ENCODE data around the gene BSN.
A peak's percentile ranks its signal among the peaks of the same experiment; 100 is the strongest.

Gene BSN

GRCh38 chr3:49701388-49702077, 147.3 kb downstream of the BSN start:
- DNase-seq: peak in 1 of 2 experiments; percentile 16

DNA sequence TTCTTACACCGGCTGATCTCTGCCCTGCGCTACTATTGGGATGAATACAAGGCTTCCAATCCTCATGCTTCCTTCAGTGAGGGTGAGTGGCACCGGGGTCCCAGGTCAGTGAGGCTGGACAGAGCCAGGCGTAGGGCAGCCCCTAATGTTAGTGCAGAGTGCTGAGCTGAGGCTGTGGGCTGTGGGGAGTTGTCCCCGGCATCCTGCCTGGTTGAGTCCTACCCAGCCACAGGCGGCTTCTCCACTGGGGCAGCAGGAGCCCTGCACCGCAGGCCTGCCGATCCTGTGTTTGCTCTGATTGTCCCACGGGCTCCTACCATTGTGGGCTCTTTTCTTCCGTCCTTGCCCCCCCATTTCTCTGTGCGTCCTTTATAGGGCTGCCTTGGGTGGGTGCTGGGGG, 148.4 kb downstream of the BSN start:
- DNase-seq: no peak

DNA sequence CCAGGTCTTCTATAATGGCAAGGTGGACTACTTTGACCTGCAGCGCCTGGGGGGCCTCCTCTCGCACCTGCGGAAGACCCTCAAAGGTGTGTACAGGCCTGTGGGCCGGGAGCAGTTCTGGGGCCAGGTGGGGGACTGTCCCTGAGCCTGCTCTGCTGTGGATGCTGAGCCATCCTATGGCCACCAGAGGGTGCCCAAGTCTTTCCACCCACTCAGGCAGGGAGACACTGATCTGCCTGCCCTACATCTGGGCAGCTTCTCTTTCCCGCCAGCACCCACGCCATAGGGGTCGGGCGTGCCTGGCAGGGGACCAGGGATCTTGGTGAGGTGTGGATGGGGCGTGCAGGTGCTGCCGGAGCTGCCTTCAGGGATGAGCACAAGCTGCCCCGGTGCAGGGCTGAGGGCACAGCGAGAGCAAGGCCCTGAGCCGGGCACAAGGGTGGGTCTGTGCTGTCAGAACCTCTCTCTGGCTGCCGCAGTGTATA, 149.2 kb downstream of the BSN start:
- peak; percentile 44 to 52 for DNase-seq

- no peak for DNase-seq
Observed at GRCh38 chr3:49703956-49704355, 149.7 kb downstream of the BSN start.

- no peak for DNase-seq
Observed at GRCh38 chr3:49704629-49705028, 150.4 kb downstream of the BSN start.

DNA sequence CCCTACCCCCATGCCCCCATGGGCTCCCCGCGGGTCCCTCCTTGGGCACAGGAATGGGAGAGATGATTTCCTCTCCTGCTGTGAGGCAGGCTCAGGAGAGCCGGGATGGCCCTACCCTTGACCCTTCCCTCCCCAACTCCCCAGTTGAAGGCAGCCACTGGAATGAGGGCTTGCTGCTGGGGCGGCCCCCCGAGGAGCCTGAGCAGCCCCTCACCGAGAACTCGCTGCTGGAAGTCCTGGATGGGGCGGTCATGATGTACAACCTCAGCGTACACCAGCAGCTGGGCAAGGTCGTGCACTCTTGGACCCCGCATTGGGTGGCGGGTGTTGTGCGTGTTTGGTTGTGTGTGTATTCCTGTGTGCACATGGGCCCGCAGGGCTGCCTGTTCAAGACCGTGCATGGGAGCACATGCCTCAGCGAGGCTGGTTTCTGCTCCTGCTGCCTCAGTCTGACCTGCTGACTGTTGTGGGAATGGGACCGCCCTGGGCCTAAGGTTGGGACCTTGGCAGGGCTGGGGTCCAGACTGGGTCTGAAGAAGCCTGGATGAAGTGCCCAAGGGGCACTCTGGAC, 151.2 kb downstream of the BSN start:
- no peak for DNase-seq

DNA sequence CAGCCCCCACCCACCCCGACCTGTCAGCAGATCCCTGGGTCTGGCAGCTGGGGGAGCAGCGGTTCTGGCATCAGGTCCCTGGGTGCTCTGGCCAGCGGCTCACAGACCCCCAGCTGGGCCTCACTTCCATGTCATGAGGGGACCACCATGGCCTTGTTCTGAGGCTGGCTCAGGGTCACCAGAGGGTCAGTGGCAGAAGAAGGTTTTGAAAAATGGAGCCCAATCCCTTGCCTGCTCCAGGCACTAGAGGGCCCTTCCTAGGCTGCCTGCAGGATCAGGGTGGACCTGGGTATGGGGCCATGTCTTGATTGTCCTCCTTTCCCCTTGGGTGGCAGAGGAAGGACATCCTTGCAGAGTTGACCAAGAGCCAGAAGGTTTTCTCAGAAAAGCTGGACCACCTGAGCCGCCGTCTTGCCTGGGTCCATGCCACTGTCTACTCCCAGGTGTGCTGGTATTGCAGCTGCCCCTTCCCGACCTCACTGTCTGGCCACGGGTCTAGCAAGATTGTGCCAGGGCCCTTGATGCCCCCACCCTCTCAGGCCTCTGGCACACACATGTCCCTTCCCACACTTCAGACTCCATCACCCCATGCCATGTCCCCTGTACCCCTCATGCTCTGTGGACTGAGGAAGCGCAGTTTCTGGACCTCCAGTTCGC, 152.3 kb downstream of the BSN start:
- DNase-seq: no peak

GRCh38 chr3:49707113-49707480, 152.8 kb downstream of the BSN start:
- DNase-seq: no peak

GRCh38 chr3:49709852-49710251, 155.6 kb downstream of the BSN start:
- DNase-seq: no peak

DNA sequence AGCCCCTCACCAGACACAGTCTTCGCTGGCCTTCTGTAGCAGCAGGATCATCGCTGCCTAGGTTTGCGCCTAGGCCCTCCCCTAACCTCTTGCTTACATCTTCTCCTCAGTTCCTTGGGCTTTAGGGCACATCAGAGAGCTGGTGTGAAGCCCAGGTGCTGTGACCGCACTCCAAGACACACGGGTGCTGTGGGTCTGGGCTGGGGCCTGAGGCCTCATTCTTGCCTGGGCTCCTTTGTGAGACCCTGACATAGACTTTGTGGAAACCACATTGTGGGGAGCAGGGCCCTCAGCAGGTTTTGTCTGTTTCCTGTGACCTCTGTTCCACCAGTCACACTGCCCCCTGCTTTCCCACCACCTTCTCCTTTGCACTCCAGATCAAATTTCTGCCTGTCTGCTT, 157.2 kb downstream of the BSN start:
- DNase-seq: no peak

- no peak for DNase-seq
Observed at GRCh38 chr3:49712166-49712565, 157.9 kb downstream of the BSN start.

- no peak for DNase-seq
Observed at GRCh38 chr3:49712631-49713317, 158.5 kb downstream of the BSN start.

- DNase-seq: no peak
Observed at GRCh38 chr3:49713336-49714105, 159.2 kb downstream of the BSN start.

- no peak for DNase-seq
Observed at GRCh38 chr3:49714728-49715550, 160.7 kb downstream of the BSN start.

DNA sequence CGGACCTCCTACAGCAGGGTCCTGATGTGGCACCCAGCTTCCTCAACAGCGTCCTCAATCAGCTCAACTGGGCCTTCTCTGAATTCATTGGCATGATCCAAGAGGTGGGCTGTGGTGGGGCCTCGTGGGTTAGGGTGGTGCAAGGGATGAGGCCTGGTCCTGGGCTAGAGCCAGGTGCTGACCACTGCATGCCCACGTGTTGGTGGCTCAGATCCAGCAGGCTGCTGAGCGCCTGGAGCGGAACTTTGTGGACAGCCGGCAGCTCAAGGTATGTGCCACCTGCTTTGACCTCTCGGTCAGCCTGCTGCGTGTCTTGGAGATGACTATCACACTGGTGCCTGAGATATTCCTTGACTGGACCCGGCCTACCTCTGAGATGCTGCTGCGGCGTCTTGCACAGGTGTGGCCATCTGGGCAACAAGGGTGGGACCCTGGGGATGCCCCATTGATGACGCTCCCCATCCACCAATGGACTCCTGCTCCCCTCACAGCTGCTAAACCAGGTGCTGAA, 161.4 kb downstream of the BSN start:
- no peak for DNase-seq

DNA sequence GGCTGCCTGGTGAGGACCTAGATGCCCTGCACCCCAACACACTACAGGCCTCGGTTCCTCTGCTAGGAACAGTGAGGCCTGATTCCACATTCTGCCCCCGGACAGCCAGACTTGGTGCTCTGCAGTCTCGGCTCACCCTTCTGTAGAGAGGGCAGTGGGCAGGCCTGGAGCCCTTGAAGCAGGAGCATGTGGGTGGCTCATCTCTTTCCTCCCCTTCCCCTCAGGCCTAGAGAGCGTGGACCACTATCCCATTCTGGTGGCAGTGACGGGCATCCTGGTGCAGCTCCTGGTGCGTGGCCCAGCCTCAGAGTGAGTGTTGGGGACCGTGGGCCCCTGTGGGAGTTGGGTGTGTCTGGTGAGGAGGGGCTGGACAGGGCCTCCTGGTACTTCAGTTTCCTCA, 161.9 kb downstream of the BSN start:
- no peak for DNase-seq

GRCh38 chr3:49716691-49717210, 162.5 kb downstream of the BSN start:
- DNase-seq: no peak

- no peak for DNase-seq
Observed at GRCh38 chr3:49717211-49717958, 163.1 kb downstream of the BSN start.

DNA sequence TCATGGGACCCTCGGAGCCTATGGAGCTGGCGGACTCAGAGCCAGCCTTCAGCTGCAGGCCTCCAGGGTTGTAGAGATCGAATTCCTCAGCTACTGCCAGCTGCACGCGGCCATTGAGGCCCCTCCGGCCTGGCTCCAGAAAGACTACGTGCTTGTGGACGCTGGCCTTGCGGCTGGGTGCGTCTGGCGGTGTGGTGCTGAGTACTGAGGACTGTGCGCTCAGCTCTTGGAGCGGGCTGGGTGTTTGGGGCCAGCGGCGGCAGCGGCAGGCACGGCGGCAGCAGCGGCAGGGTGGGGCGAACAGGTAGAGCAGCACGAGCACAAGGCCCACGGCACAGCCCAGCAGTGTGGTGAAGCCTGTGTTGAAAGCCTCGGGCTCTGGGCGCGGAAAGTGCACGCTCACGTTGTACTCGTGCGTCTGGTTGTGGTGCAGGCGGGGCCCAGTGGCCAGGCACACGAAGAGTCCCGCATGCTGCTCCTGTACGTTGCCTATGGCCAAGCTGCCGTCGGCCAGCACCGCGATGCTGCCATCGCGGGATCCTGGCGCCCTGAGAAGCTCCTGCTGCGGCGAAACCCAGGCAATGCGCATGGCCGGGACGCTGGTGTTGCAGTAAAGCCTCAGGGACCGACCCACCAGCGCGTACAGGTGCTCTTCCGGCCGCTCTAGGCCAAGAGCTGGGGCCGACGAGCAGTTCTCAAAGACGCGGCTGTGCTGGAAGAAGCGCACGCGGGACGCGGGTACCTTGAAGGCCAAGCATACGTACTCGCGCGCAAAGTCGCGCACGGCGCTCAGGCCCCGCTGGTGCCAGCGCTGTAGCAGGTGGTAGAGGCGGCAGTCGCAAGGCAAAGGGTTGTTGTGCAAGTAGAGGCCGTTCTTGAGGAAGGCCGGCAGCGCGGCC, 163.9 kb downstream of the BSN start:
- no peak for DNase-seq

- no peak for DNase-seq
Observed at GRCh38 chr3:49718858-49719213, 164.6 kb downstream of the BSN start.
